ENCODE data around the gene CRTC2. TPM values are rescaled to one million over a fixed set of nuclear protein-coding genes. Genes with fewer than 3 reads are reported as not detected.

Gene CRTC2
- polyA plus RNA-seq, 1 donor from 2014 or later, result 12.1 TPM

DNA sequence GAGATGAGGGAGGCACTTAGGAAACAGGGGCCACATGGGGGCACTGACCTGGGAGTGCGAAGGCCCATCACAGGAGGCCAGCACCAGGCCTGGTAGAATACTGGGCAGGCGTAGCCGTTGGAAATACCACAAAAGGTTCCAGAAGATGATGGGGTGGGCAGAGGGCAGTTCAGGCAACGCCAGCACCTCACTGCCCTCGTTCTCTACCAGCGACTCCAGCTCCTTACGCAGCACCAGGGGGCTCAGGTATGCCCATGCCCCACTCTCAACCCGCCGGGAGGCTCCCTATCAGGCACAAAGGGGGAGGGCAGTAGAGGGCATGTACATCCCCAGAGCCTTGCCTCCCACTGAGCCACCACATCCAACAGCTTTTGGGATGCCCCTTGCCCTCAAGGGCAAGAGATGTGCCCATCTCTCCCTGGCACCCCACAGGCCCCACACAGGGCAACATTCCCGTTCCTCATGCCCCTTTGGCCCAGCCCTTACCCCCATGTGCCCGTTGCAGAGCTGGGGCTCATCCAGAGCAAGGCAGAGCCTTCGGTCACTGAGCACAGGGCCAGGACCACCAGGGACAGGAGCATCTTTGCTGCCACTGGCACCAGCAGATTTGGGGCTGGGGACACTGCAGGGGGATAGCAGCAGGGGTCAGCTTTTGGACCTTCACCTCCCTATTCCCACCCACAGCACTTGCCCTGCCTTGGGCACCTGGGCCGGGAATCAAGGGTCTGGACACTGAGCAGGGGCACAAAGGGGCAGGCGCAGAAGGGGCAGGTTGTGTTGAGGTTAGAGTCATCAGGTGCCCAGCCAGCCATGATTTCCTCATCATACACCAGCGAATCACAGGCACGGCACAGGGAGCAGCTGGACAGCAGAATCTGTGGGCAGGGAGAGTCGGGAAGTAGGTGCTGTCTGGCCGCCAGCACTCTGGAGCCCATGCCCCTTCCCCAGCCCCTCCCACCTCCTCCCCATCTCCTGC is 26.0 kb downstream of the CRTC2 start:
- Histone ChIP-seq H3K9me2 (ENCODE audit: insufficient read depth, low read length) (no peaks in the 10 kb centered on the region), H3K27me3 (ENCODE audit: insufficient read depth, low read depth, low read length) (no peaks in the 10 kb centered on the region), H3K36me3 (ENCODE audit: insufficient read depth, low read length) (no peaks in the 10 kb centered on the region), H3K4me3 (ENCODE audit: low read length) (no peak overlapping the region), H3K9ac (ENCODE audit: low read length) (no peak overlapping the region), H3K79me2 (replicated peaks; ENCODE audit: insufficient read depth, low read length) (no peaks in the 10 kb centered on the region), H3F3A (ENCODE audit: insufficient read depth, low read length, poor library complexity, severe bottlenecking) (no peaks in the 10 kb centered on the region), H3K4me2 (ENCODE audit: low read length) (no peak overlapping the region), H3K27ac (ENCODE audit: low read length) (no peak overlapping the region), H4K20me1 (ENCODE audit: insufficient read depth) (no peaks in the 10 kb centered on the region), H3K9me3 (ENCODE audit: low read length) (no peaks in the 10 kb centered on the region), H2AFZ (ENCODE audit: low read depth, low read length) (no peak overlapping the region)
- TF ChIP-seq EZH2 (IDR thresholded peaks at IDR 0.05; ENCODE audit: borderline replicate concordance, insufficient read depth, low read length, poor library complexity, severe bottlenecking) (no peak), EP300 (conservative IDR thresholded peaks at IDR 0.05; ENCODE audit: poor library complexity, severe bottlenecking) (no peak), CTCF (IDR thresholded peaks at IDR 0.05; ENCODE audit: poor library complexity, severe bottlenecking) (no peak), TAF1 (IDR thresholded peaks at IDR 0.05; ENCODE audit: low read depth) (no peak), RAD21 (conservative IDR thresholded peaks at IDR 0.05) (no peak), SMC3 (conservative IDR thresholded peaks at IDR 0.05; ENCODE audit: poor library complexity) (no peak), MXI1 (conservative IDR thresholded peaks at IDR 0.05; ENCODE audit: poor library complexity, severe bottlenecking) (no peak), POLR2AphosphoS5 (IDR thresholded peaks at IDR 0.05) (no peak)
- TF ChIP-seq, protein P1, sequence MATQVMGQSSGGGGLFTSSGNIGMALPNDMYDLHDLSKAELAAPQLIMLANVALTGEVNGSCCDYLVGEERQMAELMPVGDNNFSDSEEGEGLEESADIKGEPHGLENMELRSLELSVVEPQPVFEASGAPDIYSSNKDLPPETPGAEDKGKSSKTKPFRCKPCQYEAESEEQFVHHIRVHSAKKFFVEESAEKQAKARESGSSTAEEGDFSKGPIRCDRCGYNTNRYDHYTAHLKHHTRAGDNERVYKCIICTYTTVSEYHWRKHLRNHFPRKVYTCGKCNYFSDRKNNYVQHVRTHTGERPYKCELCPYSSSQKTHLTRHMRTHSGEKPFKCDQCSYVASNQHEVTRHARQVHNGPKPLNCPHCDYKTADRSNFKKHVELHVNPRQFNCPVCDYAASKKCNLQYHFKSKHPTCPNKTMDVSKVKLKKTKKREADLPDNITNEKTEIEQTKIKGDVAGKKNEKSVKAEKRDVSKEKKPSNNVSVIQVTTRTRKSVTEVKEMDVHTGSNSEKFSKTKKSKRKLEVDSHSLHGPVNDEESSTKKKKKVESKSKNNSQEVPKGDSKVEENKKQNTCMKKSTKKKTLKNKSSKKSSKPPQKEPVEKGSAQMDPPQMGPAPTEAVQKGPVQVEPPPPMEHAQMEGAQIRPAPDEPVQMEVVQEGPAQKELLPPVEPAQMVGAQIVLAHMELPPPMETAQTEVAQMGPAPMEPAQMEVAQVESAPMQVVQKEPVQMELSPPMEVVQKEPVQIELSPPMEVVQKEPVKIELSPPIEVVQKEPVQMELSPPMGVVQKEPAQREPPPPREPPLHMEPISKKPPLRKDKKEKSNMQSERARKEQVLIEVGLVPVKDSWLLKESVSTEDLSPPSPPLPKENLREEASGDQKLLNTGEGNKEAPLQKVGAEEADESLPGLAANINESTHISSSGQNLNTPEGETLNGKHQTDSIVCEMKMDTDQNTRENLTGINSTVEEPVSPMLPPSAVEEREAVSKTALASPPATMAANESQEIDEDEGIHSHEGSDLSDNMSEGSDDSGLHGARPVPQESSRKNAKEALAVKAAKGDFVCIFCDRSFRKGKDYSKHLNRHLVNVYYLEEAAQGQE (IDR thresholded peaks at IDR 0.05; ENCODE audit: borderline replicate concordance), result no peak

- Histone ChIP-seq H3K36me3 (ENCODE audit: insufficient read depth, low read length) (no peaks in the 10 kb centered on the region), H3K9me3 (ENCODE audit: low read length) (no peaks in the 10 kb centered on the region), H3F3A (ENCODE audit: insufficient read depth, low read length, poor library complexity, severe bottlenecking) (no peaks in the 10 kb centered on the region), H3K27me3 (ENCODE audit: insufficient read depth, low read depth, low read length) (no peaks in the 10 kb centered on the region), H3K4me2 (ENCODE audit: low read length) (no peak overlapping the region), H3K9me2 (ENCODE audit: insufficient read depth, low read length) (no peaks in the 10 kb centered on the region), H3K9ac (ENCODE audit: low read length) (no peak overlapping the region), H3K79me2 (replicated peaks; ENCODE audit: insufficient read depth, low read length) (no peaks in the 10 kb centered on the region), H3K4me3 (ENCODE audit: low read length) (no peak overlapping the region), H3K27ac (ENCODE audit: low read length) (no peak overlapping the region), H4K20me1 (ENCODE audit: insufficient read depth) (no peaks in the 10 kb centered on the region), H2AFZ (ENCODE audit: low read depth, low read length) (no peak overlapping the region)
- TF ChIP-seq TAF1 (IDR thresholded peaks at IDR 0.05; ENCODE audit: low read depth) (no peak), SMC3 (conservative IDR thresholded peaks at IDR 0.05; ENCODE audit: poor library complexity) (no peak), EP300 (conservative IDR thresholded peaks at IDR 0.05; ENCODE audit: poor library complexity, severe bottlenecking) (no peak), EZH2 (IDR thresholded peaks at IDR 0.05; ENCODE audit: borderline replicate concordance, insufficient read depth, low read length, poor library complexity, severe bottlenecking) (no peak), RAD21 (conservative IDR thresholded peaks at IDR 0.05) (no peak), CTCF (IDR thresholded peaks at IDR 0.05; ENCODE audit: poor library complexity, severe bottlenecking) (no peak), MXI1 (conservative IDR thresholded peaks at IDR 0.05; ENCODE audit: poor library complexity, severe bottlenecking) (no peak), POLR2AphosphoS5 (IDR thresholded peaks at IDR 0.05) (no peak)
- TF ChIP-seq, protein P1 (IDR thresholded peaks at IDR 0.05; ENCODE audit: borderline replicate concordance), result no peak
Observed at GRCh38 chr1:153929981-153930948, 28.1 kb downstream of the CRTC2 start.

Measured in neural cell (in vitro differentiated cells).